ENCODE measurements around the gene NOS1AP. TPM values are rescaled to one million over a fixed set of nuclear protein-coding genes. Genes with fewer than 3 reads are reported as not detected.

Gene NOS1AP
- total RNA-seq, 4 donors from 2014 or later: 1.9 to 5.4 (median 3.1) TPM

DNA sequence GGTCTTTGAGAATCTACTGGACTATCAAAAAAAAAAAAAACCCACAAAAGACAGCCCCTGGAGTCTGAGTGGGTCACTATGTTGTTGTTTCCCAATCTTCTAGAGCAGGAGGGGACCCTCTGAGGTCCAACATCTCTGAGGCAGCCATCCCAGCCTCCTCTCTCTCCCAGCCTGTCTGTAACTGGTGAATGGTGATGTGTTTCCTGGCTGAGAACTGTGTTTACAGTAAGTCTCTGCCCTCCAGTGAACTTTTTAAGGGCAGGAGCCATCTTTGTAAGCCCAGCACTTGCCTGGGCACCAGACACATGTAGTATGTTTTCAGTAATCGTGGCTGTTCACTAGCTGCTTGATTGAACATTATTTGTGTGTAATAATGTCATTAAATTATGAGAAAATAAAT is 221.5 kb downstream of the NOS1AP start:
- ATAC-seq (ENCODE audit: low FRiP score) (no peak), DNase-seq (ENCODE audit: low spot score) (no peak)
- no peak for TF ChIP-seq CTCF (IDR thresholded peaks at IDR 0.05)

DNA sequence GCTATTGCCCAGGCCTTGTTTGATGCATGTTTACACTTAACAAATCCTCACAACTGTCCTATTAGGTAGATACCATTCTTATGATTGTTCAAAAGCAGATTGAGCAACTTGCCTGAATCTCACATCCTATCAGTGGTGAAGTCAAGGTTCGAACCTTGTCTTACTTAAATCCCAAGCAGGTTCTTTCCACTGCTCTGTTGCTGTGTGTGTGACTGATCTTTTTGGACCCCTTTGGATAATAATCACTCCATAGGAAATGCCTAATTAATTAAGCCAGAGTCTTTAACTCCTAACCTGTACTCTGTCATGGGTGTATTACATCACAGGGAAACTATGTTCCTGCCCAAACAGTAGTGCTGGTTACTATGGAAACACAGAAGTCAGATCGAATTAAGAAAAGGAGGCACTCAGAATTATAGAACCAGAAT is 222.9 kb downstream of the NOS1AP start:
- DNase-seq (ENCODE audit: low spot score) (no peak), ATAC-seq (ENCODE audit: low FRiP score) (peak; percentile 70)
- no peak for TF ChIP-seq CTCF (IDR thresholded peaks at IDR 0.05)

DNA sequence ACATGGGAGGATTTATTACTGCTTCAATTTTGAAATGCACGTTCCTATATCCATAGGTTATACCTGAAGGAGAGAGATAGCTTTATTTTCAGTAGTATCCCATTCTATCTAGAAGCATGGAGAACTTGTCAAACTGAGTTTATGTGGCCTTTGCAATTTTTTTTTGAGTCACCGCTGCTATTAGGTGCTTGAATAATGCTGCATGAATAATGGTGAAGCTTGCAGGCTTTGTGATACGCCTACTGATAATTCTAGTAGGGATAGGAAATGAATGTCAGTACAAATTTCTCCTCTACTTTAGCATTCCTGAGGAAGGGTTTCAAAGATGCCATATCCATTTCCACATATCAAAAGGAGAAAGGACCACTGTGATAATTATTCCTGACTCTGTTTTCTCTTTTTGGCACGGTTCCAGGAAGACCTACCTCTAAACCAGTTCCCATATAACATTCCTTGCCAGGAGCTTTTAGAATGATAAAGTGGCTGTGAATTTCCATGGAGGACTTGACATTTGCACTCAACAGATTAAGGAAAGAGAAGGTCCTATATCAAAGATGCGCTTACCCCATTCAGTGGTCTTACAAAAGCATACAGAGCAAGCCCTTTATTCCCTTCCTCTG is 223.7 kb downstream of the NOS1AP start:
- ATAC-seq (ENCODE audit: low FRiP score) (no peak), DNase-seq (ENCODE audit: low spot score) (no peak)
- TF ChIP-seq CTCF (IDR thresholded peaks at IDR 0.05): no peak

GRCh38 chr1:162294015-162294414 is 224.5 kb downstream of the NOS1AP start:
- no peak for ATAC-seq (ENCODE audit: low FRiP score)
- no peak for DNase-seq (ENCODE audit: low spot score)
- TF ChIP-seq CTCF (IDR thresholded peaks at IDR 0.05): no peak

DNA sequence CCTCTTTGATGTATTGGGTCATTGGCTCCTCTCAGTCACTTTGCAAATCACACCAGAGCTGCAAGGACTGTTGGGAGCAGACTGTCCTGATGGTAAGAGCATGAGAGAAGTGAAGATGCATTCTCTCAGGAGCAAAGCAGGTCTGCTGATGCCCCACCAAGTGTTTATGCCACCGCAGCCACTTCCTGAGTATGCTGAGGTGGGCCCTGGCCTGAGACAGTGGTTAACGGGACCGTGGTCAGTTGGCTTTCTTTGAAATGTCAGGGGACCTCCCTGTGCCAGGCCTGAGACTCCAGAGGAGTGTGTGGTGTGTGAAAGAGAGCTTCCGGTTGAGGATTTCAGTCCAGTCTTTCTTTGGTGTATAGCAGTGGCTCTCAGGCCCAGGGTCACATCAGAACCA is 227.7 kb downstream of the NOS1AP start:
- ATAC-seq (ENCODE audit: low FRiP score): no peak
- no peak for TF ChIP-seq CTCF (IDR thresholded peaks at IDR 0.05)

DNA sequence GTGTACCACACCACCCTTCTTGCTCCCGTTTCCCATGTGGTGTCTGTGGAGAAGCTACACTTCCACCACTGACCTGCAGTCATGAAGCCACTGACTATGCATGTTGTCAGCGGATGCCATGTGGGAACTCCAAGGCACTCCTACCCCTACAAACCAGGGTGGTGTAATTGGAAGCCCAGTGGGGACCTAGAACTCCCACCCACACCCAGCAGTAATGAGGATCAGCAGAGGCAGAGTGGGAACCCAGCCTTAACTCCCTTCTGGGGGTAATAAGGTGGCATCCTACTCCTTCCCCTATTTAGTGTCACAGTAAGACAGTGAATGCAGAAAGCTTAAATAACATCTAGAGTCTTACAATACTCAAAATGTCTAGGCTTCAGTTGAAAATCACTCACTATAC is 228.8 kb downstream of the NOS1AP start:
- no peak for DNase-seq (ENCODE audit: low spot score)
- no peak for TF ChIP-seq CTCF (IDR thresholded peaks at IDR 0.05)
- ATAC-seq (ENCODE audit: low FRiP score): no peak

More for the DNA sequence above, 227.7 kb downstream of the NOS1AP start:
- no peak for DNase-seq (ENCODE audit: low spot score)

- ATAC-seq (ENCODE audit: low FRiP score): no peak
- no peak for DNase-seq (ENCODE audit: low spot score)
- TF ChIP-seq CTCF (IDR thresholded peaks at IDR 0.05): no peak
These were observed 229.5 kb downstream of the NOS1AP start for GRCh38 chr1:162299018-162299417.
